Fibroblast of lung (primary cell): Measurements from ENCODE around the gene SLC26A8. TPM values are rescaled to one million over a fixed set of nuclear protein-coding genes. Genes with fewer than 3 reads are reported as not detected.

Source experiments
- DNase-seq, 2 donors: peaks; one replicate each; pipeline versions ENCODE4 v3.0.0 to v3.0.0-alpha.2; 2010; ENCODE audit warnings: low read depth in 2 of 2
- H2AFZ ChIP-seq: 2 replicates; pipeline ENCODE4 v1.5.1; 2012; ENCODE audit warnings: low read length, control low read depth, inconsistent platforms
- H3K27ac ChIP-seq: 2 replicates; pipeline ENCODE4 v1.5.1; 2011; ENCODE audit warnings: low read length, control low read depth; ENCODE audit not compliant: insufficient read depth
- H3K27me3 ChIP-seq: 2 replicates; pipeline ENCODE4 v1.5.1; 2011; ENCODE audit warnings: mild to moderate bottlenecking, low read length; ENCODE audit not compliant: control insufficient read depth, insufficient read depth
- H3K36me3 ChIP-seq: 2 replicates; pipeline ENCODE4 v1.5.1; 2011; ENCODE audit warnings: low read length; ENCODE audit not compliant: control insufficient read depth, insufficient read depth
- H3K4me1 ChIP-seq: 2 replicates; pipeline ENCODE4 v1.5.1; 2011; ENCODE audit warnings: low read length; ENCODE audit not compliant: control insufficient read depth, insufficient read depth; ENCODE audit errors: extremely low read depth
- H3K4me2 ChIP-seq: 2 replicates; pipeline ENCODE4 v1.5.1; 2011; ENCODE audit warnings: low read length, control low read depth; ENCODE audit not compliant: insufficient read depth; ENCODE audit errors: extremely low read depth
- H3K4me3 ChIP-seq, 4 experiments: fragments of 200-600 bp in 1 of 4; sonication (generic) in 1 of 4; replicated peaks in 1 of 4; 2 replicates each; pipeline ENCODE4 v1.5.1; 2011 to 2016; ENCODE audit warnings: low read length in 4 of 4, low read depth in 3 of 4, mild to moderate bottlenecking in 3 of 4, control low read depth in 2 of 4, inconsistent platforms in 1 of 4, mixed read lengths in 1 of 4; ENCODE audit not compliant: insufficient read depth in 1 of 4; ENCODE audit errors: control extremely low read depth in 1 of 4
- H3K79me2 ChIP-seq: 2 replicates; pipeline ENCODE4 v1.5.1; 2012; ENCODE audit warnings: mild to moderate bottlenecking, low read length, inconsistent platforms; ENCODE audit not compliant: control insufficient read depth, insufficient read depth
- H3K9ac ChIP-seq: 2 replicates; pipeline ENCODE4 v1.5.1; 2011; ENCODE audit warnings: mild to moderate bottlenecking, low read length, control low read depth; ENCODE audit not compliant: insufficient read depth
- H3K9me3 ChIP-seq: 2 replicates; pipeline ENCODE4 v1.5.1; 2012; ENCODE audit warnings: low read depth, low read length; ENCODE audit not compliant: control insufficient read depth, insufficient read depth
- H4K20me1 ChIP-seq: 2 replicates; pipeline ENCODE4 v1.5.1; 2011; ENCODE audit warnings: low read length; ENCODE audit not compliant: control insufficient read depth, insufficient read depth; ENCODE audit errors: extremely low read depth
- EZH2 ChIP-seq: IDR thresholded peaks from 2 replicates; pipeline ENCODE4 v1.5.1; 2012; ENCODE audit warnings: low read length, control low read depth, mild to moderate bottlenecking; ENCODE audit errors: missing control alignments
- polyA plus RNA-seq, 2 donors: library from polyadenylated mRNA; depleted of rRNA in 1 of 2; stranded (reverse) in 1 of 2; unstranded in 1 of 2; fragments of >200 nt; gene quantifications; 2 replicates each; pipeline ENCODE4 v1.2.1, GENCODE V29; 2011 to 2012; ENCODE audit warnings: missing spikeins in 1 of 2
- total RNA-seq: library from RNA; depleted of rRNA; stranded (reverse); fragments of >200 nt; gene quantifications from 2 replicates; pipeline ENCODE4 v1.2.1, GENCODE V29; 2014
- TF ChIP-seq, protein P1 (sequence below), 2 donors: IDR thresholded peaks in 1 of 2; conservative IDR thresholded peaks in 1 of 2; 1 replicate in 1 of 2; 2 replicates in 1 of 2; pipeline ENCODE4 v1.5.1; 2011 to 2012; ENCODE audit warnings: low read length in 2 of 2, control low read depth in 1 of 2, inconsistent platforms in 1 of 2, low read depth in 1 of 2, mild to moderate bottlenecking in 1 of 2

SLC26A8 gene
- total and polyA plus RNA-seq, 2 donors (not counting 1 experiment from before 2014, with no cell fraction given): not detected

DNA sequence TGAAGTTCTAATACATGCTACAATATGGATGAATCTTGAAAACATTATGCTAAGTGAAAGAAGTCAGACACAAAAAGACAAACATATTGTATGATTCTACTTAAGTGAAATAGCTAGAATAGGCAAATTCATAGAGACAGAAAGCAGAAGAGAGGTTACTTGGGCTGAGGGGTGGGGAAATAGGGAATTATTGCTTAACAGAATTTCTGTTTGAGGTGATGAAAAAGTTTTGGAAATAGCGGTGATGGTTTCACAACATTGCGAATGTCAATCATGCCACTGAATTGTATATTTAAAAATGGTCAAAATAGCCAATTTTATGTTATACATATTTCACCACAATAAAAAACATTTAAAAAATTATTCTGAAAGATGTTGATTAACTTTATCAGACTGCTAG is 6.1 kb downstream of the SLC26A8 start:
- TF ChIP-seq, protein P1, sequence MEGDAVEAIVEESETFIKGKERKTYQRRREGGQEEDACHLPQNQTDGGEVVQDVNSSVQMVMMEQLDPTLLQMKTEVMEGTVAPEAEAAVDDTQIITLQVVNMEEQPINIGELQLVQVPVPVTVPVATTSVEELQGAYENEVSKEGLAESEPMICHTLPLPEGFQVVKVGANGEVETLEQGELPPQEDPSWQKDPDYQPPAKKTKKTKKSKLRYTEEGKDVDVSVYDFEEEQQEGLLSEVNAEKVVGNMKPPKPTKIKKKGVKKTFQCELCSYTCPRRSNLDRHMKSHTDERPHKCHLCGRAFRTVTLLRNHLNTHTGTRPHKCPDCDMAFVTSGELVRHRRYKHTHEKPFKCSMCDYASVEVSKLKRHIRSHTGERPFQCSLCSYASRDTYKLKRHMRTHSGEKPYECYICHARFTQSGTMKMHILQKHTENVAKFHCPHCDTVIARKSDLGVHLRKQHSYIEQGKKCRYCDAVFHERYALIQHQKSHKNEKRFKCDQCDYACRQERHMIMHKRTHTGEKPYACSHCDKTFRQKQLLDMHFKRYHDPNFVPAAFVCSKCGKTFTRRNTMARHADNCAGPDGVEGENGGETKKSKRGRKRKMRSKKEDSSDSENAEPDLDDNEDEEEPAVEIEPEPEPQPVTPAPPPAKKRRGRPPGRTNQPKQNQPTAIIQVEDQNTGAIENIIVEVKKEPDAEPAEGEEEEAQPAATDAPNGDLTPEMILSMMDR (conservative IDR thresholded peaks at IDR 0.05 in 1 of 2, IDR thresholded peaks at IDR 0.05 in 1 of 2; ENCODE audit: low read depth in 1 of 2, low read length in 2 of 2): no peak
- no peak for TF ChIP-seq EZH2
- H3K27ac ChIP-seq: no peak overlapping the region
- H3K79me2 ChIP-seq: no peaks in the 10 kb centered on the region
- no peak overlapping the region for H2AFZ ChIP-seq
- H3K4me1 ChIP-seq: no peaks in the 10 kb centered on the region
- H4K20me1 ChIP-seq: no peaks in the 10 kb centered on the region
- no peak overlapping the region for H3K9ac ChIP-seq
- H3K9me3 ChIP-seq: no peaks in the 10 kb centered on the region
- DNase-seq: no peak
- H3K27me3 ChIP-seq: no peaks in the 10 kb centered on the region
- H3K4me3 ChIP-seq: no peak overlapping the region
- no peak overlapping the region for H3K4me2 ChIP-seq
- no peaks in the 10 kb centered on the region for H3K36me3 ChIP-seq

DNA sequence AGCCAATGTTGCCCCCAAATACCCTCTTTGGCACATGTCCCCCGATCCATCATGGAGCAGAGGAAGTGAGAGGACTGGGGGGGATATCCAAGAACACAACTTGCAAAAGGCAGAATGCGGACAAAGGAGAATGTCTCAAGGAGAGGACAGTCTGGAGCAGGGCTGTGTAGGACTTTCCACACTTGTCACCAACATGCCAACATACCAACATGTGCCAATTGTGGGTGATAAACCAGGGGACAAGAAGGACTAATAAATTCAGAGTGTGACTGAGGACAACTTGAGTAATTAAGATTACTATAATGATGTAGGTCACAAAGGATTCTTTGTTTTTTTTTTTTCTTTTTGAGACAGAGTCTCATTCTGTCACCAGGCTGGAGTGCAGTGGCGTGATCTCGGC is 8.8 kb downstream of the SLC26A8 start:
- H3K9ac ChIP-seq: no peak overlapping the region
- H2AFZ ChIP-seq: no peak overlapping the region
- no peak overlapping the region for H3K4me2 ChIP-seq
- H4K20me1 ChIP-seq: no peaks in the 10 kb centered on the region
- no peak for DNase-seq
- H3K27me3 ChIP-seq: no peaks in the 10 kb centered on the region
- H3K4me3 ChIP-seq: no peak overlapping the region
- H3K9me3 ChIP-seq: no peaks in the 10 kb centered on the region
- no peaks in the 10 kb centered on the region for H3K79me2 ChIP-seq
- H3K36me3 ChIP-seq: no peaks in the 10 kb centered on the region
- no peaks in the 10 kb centered on the region for H3K4me1 ChIP-seq
- H3K27ac ChIP-seq: no peak overlapping the region
- no peak for TF ChIP-seq EZH2
- TF ChIP-seq, protein P1 (conservative IDR thresholded peaks at IDR 0.05 in 1 of 2, IDR thresholded peaks at IDR 0.05 in 1 of 2; ENCODE audit: low read depth in 1 of 2, low read length in 2 of 2): no peak

DNA sequence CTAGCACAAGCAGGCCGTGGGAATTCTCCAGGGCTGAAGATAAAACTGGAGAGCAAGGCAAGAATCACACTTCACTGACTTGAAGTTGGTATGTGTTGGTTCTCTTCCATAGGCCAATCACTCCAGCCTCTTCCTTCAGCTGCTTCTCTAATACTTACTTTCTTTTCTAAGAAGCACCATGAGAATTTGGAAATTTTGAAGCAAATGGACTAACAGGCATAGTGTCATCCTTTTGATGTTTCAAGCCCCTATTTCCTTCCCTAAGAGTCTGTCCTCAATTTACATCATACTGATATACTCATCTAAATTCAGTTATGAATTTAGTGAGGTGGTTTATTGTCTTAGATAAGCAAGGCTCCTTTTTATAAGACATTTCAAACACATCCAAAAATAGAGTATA is 24.0 kb downstream of the SLC26A8 start:
- Histone ChIP-seq H3K4me1 (no peaks in the 10 kb centered on the region), H3K4me2 (no peak overlapping the region), H3K4me3 (no peak overlapping the region), H3K9ac (no peak overlapping the region), H3K27me3 (no peaks in the 10 kb centered on the region), H3K36me3 (no peaks in the 10 kb centered on the region), H4K20me1 (no peaks in the 10 kb centered on the region), H2AFZ (no peak overlapping the region), H3K27ac (no peak overlapping the region), H3K79me2 (no peaks in the 10 kb centered on the region), H3K9me3 (no peaks in the 10 kb centered on the region)
- no peak for DNase-seq
- no peak for TF ChIP-seq EZH2
- TF ChIP-seq, protein P1 (conservative IDR thresholded peaks at IDR 0.05 in 1 of 2, IDR thresholded peaks at IDR 0.05 in 1 of 2; ENCODE audit: low read depth in 1 of 2, low read length in 2 of 2): no peak
